ENCODE measurements around the gene ZER1. TPM values are rescaled to one million over a fixed set of nuclear protein-coding genes. Genes with fewer than 3 reads are reported as not detected.

Gene ZER1
- total RNA-seq, 4 donors from 2014 or later = 16.1 to 52.0 (median 21.2) TPM

- Histone ChIP-seq H3K27ac (peak within 1 kb of the TSS; percentile 66 to 79), H3K4me1 (peaks cover 0 to 4% of the 10 kb centered on the region in 2 donors), H3K27me3 (no peaks in the 10 kb centered on the region), H3K36me3 (no peaks in the 10 kb centered on the region), H3K9me3 (no peaks in the 10 kb centered on the region), H3K4me3 (peak within 1 kb of the TSS; percentile 51 to 66)
- TF ChIP-seq CTCF (IDR thresholded peaks at IDR 0.05) (peak; percentile 91 to 99 (median 98)), POLR2A (IDR thresholded peaks at IDR 0.05) (peak; percentile 61 to 93)
- intact Hi-C loops (cut with DNase I; ENCODE audit: low total_unique reads) = no loop called here
- peak; percentile 96 to 98 for DNase-seq
Observed at GRCh38 chr9:128818099-128818838, 46.5 kb upstream of the ZER1 start, which contains the start of gene ENDOG. Gene ENDOG, plus strand, starts transcription at chr9:128818500. Its CDS starts 185 bp downstream, at chr9:128818685.

GRCh38 chr9:128810873-128811272 lies 39.1 kb upstream of the ZER1 start:
- H3K4me3 ChIP-seq = no peak overlapping the region
- H3K36me3 ChIP-seq = no peaks in the 10 kb centered on the region
- H3K27me3 ChIP-seq = no peaks in the 10 kb centered on the region
- no peak overlapping the region for H3K27ac ChIP-seq
- H3K9me3 ChIP-seq = no peaks in the 10 kb centered on the region
- TF ChIP-seq POLR2A (IDR thresholded peaks at IDR 0.05) = no peak
- no peak for TF ChIP-seq CTCF (IDR thresholded peaks at IDR 0.05)
- no peak for DNase-seq
- H3K4me1 ChIP-seq = no peaks in the 10 kb centered on the region
- intact Hi-C loops (cut with DNase I; ENCODE audit: low total_unique reads) = no loop called here

- no peaks in the 10 kb centered on the region for H3K36me3 ChIP-seq
- intact Hi-C loops (cut with DNase I; ENCODE audit: low total_unique reads) = no loop called here
- no peaks in the 10 kb centered on the region for H3K4me1 ChIP-seq
- H3K4me3 ChIP-seq = no peak overlapping the region
- TF ChIP-seq POLR2A (IDR thresholded peaks at IDR 0.05) = no peak
- no peak for DNase-seq
- H3K9me3 ChIP-seq = no peaks in the 10 kb centered on the region
- no peaks in the 10 kb centered on the region for H3K27me3 ChIP-seq
- H3K27ac ChIP-seq = no peak overlapping the region
Observed at GRCh38 chr9:128809831-128810230, 38.1 kb upstream of the ZER1 start.

GRCh38 chr9:128809036-128809599 lies 37.4 kb upstream of the ZER1 start:
- Histone ChIP-seq H3K9me3 (no peaks in the 10 kb centered on the region), H3K27ac (no peak overlapping the region), H3K4me1 (no peaks in the 10 kb centered on the region), H3K4me3 (no peak overlapping the region), H3K27me3 (no peaks in the 10 kb centered on the region), H3K36me3 (no peaks in the 10 kb centered on the region)
- no peak for TF ChIP-seq POLR2A (IDR thresholded peaks at IDR 0.05)
- TF ChIP-seq CTCF (IDR thresholded peaks at IDR 0.05) = no peak
- DNase-seq = no peak
- intact Hi-C loops (cut with DNase I; ENCODE audit: low total_unique reads) = no loop called here

GRCh38 chr9:128808543-128808942 lies 36.8 kb upstream of the ZER1 start:
- no peaks in the 10 kb centered on the region for H3K4me1 ChIP-seq
- no peak overlapping the region for H3K4me3 ChIP-seq
- H3K9me3 ChIP-seq = no peaks in the 10 kb centered on the region
- intact Hi-C loops (cut with DNase I; ENCODE audit: low total_unique reads) = no loop called here
- no peaks in the 10 kb centered on the region for H3K27me3 ChIP-seq
- TF ChIP-seq POLR2A (IDR thresholded peaks at IDR 0.05) (no peak), CTCF (IDR thresholded peaks at IDR 0.05) (no peak)
- no peaks in the 10 kb centered on the region for H3K36me3 ChIP-seq
- no peak for DNase-seq
- H3K27ac ChIP-seq = no peak overlapping the region

Measured in uterus (tissue), 4 donors.